ENCODE data around the gene CKAP5.

CKAP5 gene

DNA sequence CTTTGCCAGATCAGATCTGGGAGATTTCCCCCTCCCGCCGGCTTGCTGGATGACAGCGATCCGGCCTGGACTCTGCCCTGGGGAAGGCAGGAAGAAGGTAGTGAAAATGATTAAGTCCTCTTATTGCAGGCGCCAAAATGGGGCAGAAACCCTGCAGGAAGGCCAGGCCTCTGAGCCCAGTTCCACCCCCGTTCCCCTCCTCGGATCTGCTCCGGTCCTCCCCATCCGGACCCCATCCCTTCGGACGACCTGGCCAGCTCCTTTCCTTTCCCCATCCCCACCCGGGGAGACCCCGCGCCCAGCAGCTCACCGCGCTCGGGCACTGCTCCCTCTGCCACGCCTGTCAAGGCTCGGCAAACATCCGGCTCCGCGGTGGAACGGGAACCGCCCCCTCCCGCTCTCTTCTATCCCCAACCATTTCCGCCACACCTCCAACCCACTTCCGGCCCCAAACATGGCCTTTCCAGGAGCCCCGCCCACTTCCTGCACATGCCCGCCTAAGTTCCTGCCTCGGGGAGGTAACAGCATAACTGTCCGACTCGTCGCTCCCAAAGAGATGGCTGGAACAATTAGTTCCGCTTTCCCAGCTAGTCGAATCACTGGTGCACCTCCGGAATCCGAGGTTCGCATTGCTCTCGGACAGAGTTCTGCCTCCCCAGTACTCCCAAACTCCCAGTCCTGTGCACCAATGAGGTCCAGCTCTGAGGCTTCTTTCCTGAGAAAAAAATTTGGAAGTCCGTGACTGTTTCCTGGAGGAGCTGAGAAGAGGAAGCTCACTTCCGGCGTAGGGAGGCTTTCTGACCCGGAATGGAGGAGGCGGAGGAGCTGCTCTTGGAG, 145.6 kb downstream of the CKAP5 start, which contains the start of the genes ARHGAP1 and ZNF408:
TSS of gene ARHGAP1 (minus strand) at position 379 of the 837 bp plus-strand sequence. CDS start 4,512 bp downstream, outside the sequence.
TSS of gene ZNF408 (plus strand) at position 791 of the 837 bp plus-strand sequence. CDS start at position 808, 17 bp downstream.
- DNase-seq, result peak; percentile 83 to 99 (median 97)

DNA sequence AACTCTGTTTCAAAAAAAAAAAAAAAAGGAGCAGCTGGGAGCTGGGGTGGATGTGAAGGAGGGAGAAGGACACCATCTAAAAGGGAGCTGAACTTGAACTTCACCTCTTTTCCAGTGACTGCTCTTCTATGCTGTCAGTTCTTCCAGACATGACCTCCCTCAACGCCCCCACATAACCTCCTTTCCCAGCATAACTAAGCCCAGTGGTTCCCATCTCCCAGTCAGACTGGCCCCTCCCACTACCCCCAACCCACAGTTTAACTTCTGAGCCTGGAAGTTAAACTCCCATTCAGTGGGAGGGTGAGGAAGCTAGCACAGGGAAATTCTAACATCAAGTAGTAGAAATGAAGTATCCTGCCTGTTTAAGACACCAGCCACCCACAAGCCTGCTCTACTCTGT, 147.5 kb downstream of the CKAP5 start:
- no peak for DNase-seq

DNA sequence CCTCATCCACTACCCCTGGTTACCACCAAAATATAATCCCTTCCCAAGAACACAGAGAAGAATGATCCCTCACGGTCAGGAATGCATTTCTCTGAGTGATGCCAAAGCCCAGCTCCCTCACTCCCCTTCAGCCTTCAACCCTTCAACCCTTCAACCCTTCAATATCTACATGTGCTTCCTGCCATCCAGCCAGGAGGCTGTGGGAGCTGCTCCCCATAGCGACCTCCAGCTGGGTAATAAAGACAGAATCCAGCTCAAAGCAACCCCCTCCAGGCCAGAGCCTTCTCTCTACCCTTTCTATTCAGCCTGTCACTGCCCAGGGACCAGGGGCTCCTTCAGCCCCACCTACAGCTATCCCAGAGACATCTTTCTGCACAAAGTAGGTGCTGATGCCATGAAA, 148.4 kb downstream of the CKAP5 start:
- no peak for DNase-seq

DNA sequence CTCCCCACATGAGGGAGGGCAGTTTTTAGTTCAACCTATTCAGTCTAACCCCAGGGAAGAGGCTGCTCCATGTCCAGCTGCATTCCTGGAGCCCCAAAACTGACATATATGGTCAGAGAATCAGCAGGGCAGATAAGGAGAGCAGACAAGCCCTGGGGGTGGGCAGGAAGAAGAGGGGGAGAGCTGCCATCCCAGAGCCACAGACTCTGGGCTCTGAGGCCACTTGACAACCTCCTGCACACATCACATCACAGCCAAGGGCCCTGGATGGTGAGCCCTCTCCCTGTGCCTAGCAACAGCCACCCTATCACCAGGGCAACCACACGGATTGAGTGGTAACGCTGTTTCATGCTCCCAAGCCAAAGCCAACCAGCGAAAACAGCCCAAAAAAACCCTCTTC, 148.8 kb downstream of the CKAP5 start:
- peak in 48 of 56 donors; percentile 15 to 79 (median 51) for DNase-seq

DNA sequence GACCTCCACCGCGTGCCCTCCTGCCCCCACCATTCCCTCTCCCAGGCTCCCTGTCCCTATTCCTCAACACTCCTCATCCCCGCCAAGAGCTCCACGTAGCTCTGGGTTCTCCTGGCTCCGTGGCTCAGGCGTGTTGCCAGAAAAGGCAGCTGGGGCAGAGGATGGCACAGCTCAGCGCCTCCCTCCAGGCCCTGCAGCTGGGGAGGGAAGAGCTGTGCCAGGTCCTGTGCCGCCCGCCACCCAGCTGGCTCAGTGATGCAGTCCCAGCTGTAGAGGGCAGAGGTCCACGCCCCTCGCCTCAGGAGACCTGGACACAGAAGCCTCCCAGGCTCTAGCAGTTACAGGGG, 149.9 kb downstream of the CKAP5 start:
- DNase-seq, result peak in 55 of 56 donors; percentile 41 to 97 (median 88)

DNA sequence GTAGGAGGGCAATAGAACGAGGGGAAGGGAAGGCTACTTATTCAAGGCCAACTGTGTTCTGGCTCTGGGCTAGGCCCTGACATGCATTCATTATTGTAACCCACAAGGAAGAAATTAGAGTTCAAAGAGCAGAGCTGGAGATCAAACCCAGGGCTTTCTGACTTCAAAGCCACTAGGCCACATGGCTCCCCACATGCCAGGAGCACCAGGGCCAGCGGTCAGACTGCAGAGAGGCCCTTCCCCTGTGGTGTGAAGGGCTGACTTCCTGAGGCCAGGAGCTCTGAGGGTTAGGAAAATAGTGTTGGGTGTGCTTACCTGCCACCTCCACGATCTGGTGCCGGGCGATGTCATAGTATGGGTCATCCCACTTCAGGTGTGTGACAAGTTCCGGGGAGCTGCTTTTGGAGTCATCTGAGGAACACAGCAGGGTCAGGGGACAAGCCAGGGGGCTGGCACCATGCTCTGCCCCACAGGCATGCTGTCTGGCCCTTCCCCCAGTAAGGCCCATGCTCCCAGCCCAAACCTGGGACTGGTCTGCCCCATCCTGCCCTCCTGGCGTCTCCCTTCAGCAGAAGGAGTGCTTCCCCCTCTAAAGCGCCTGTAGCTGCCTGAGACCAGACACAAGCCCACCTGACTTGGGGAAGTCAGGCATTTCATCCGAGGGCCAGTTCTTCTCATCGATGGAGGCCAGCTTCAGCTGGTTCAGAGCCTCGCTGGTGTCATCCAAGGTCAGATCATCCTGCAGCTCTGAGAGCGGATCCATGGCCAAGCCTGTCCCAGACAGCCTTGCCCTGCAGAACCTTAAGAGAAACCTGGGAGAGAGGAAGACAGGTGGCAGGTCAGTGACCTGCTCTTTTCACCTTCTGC, 150.5 kb downstream of the CKAP5 start:
- no peak for DNase-seq

DNA sequence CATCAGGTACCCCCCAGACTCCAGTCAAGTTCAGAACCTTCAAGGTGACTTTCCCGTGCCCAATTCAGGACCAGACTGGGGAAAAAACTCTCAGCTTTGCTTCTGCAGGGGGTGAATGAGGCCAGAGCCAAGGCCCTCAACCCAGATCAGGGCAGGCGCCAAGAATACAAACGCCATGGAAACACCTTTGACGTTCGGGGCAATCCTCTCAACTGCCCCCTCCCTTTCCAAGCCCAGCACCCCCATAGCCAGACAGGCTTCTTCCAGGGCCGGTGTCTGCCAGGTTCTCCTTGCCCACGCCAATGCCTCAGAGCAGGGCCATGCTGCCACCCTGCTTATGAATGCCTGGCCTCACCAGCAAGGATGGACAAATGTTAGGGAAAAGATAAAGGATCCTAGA, 151.5 kb downstream of the CKAP5 start:
- peak in 4 of 56 donors; percentile 13 to 53 (median 20) for DNase-seq

DNA sequence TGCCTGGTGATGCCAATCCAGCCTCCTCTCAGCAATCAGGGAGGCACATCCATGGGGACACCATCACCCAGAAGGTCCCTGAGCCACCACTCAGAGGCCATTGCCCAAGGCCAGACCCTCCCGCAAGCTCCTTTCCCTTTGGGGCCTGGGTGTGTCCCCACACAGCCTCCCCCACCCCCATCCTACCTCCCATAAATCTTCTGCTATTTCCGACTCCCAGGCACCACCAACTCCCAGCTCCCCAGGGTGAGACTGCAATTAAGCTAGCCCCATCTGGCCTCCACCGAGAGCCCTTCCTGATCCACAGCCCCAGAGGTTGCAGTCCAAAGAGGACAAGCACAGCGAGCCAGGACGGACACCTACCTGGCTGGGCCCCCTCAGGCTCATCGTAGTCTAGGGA, 152.0 kb downstream of the CKAP5 start:
- DNase-seq, result no peak

DNA sequence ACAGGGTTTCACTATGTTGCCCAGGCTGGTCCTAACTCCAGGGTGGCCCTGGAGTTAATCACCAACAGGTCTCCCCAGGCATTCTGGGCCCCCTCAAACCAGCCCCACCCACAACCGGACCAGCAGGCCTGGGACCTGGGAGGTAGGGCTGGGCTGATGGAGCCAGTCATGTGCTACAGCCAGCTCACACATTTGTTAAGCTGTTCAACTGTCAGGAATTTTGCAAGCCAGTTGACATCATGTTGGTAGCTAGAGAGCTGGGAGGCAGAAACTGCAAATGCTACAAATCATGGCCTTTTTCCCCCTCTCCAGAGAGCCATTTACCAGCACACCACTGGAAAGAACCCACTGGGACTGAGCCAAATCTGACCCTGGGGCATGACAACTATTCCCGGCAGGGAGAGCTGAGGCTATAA, 152.5 kb downstream of the CKAP5 start:
- peak in 4 of 56 donors; percentile 12 to 50 (median 25) for DNase-seq
